B cell (primary cell): ENCODE data around the gene KCNN1. TPM values are rescaled to one million over a fixed set of nuclear protein-coding genes. Genes with fewer than 3 reads are reported as not detected.

Experiments used
- ATAC-seq: fragments of 200-7000 bp; cut with Tn5 transposase; one replicate; pipeline ENCODE4 v1.10.0; 2021; ENCODE audit warnings: low read depth, mild to moderate bottlenecking, moderate number of reproducible peaks, moderate library complexity
- CTCF ChIA-PET: fragments of 350-600 bp; sonication (Branson Sonifier 250); formaldehyde crosslinking; loops from one replicate; lab custom pipeline; 2021; ENCODE audit warnings: antibody characterized with exemption, inconsistent platforms; lab: Charles Lee
- POLR2A ChIA-PET: fragments of 350-600 bp; sonication (Branson Sonifier 250); formaldehyde crosslinking; loops from one replicate; lab custom pipeline; 2021; ENCODE audit warnings: antibody characterized with exemption; lab: Charles Lee
- DNase-seq: peaks from one replicate; pipeline ENCODE4 v3.0.0; 2013
- H2AFZ ChIP-seq: 2 replicates; pipeline ENCODE4 v1.6.1; 2012; ENCODE audit warnings: mild to moderate bottlenecking, low read depth, low read length; ENCODE audit not compliant: insufficient read depth, poor library complexity, severe bottlenecking
- H3K27ac ChIP-seq, 2 donors: 1 replicate in 1 of 2; 2 replicates in 1 of 2; pipeline ENCODE4 v1.5.1; 2012 to 2013; ENCODE audit warnings: low read length in 2 of 2, mild to moderate bottlenecking in 2 of 2, moderate library complexity in 1 of 2
- H3K27me3 ChIP-seq, 4 experiments: fragments of 200-600 bp in 1 of 4; sonication (generic) in 1 of 4; replicated peaks in 1 of 4; 1 replicate in 2 of 4; 2 replicates in 2 of 4; pipeline versions ENCODE4 v1.6.1 to v1.7.0; 2013 to 2016; ENCODE audit warnings: low read length in 3 of 4, mild to moderate bottlenecking in 2 of 4, mixed read lengths in 1 of 4, moderate library complexity in 1 of 4; ENCODE audit not compliant: insufficient read depth in 4 of 4, control insufficient read depth in 3 of 4; ENCODE audit errors: control extremely low read depth in 1 of 4
- H3K36me3 ChIP-seq, 2 experiments: replicated peaks in 1 of 2; 1 replicate in 1 of 2; 2 replicates in 1 of 2; pipeline versions ENCODE4 v1.6.1 to v1.7.1; 2013; ENCODE audit warnings: low read length in 1 of 2; ENCODE audit not compliant: insufficient read depth in 2 of 2, control insufficient read depth in 1 of 2; ENCODE audit errors: control extremely low read depth in 1 of 2, extremely low read depth in 1 of 2
- H3K4me1 ChIP-seq, 2 donors: fragments of 200-600 bp in 1 of 2; sonication (generic) in 1 of 2; 1 replicate in 1 of 2; 2 replicates in 1 of 2; pipeline versions ENCODE4 v1.5.1 to v1.6.1; 2013 to 2017; ENCODE audit warnings: low read length in 2 of 2; ENCODE audit not compliant: control insufficient read depth in 2 of 2, insufficient read depth in 2 of 2
- H3K4me2 ChIP-seq: replicated peaks from 2 replicates; pipeline ENCODE3; 2012; ENCODE audit warnings: mild to moderate bottlenecking, low read depth, low read length; ENCODE audit not compliant: poor library complexity, severe bottlenecking
- H3K4me3 ChIP-seq, 5 experiments: fragments of 200-600 bp in 1 of 5; sonication (generic) in 1 of 5; 1 replicate in 3 of 5; 2 replicates in 2 of 5; pipeline versions ENCODE4 v1.5.1 to v1.7.0; 2011 to 2016; ENCODE audit warnings: low read length in 4 of 5, mild to moderate bottlenecking in 4 of 5, low read depth in 2 of 5, control low read depth in 1 of 5, moderate library complexity in 1 of 5; ENCODE audit not compliant: insufficient read depth in 1 of 5; ENCODE audit errors: control extremely low read depth in 1 of 5, extremely low read depth in 1 of 5
- H3K79me2 ChIP-seq: fragments of 200-600 bp; sonication (generic); one replicate; pipeline ENCODE4 v1.6.0; 2016; ENCODE audit warnings: low read length; ENCODE audit not compliant: control insufficient read depth, insufficient read depth
- H3K9ac ChIP-seq: fragments of 200-600 bp; sonication (generic); 2 replicates; pipeline ENCODE4 v1.6.1; 2017; ENCODE audit warnings: mild to moderate bottlenecking, low read length, moderate library complexity
- H3K9me3 ChIP-seq, 3 donors: one replicate each; pipeline versions ENCODE4 v1.6.1 to v1.7.1; 2013; ENCODE audit warnings: low read length in 2 of 3; ENCODE audit not compliant: control insufficient read depth in 2 of 3, insufficient read depth in 1 of 3; ENCODE audit errors: control extremely low read depth in 1 of 3
- H4K20me1 ChIP-seq: 2 replicates; pipeline ENCODE4 v1.6.0; 2012; ENCODE audit warnings: mild to moderate bottlenecking, low read length; ENCODE audit not compliant: insufficient read depth, control insufficient read depth, poor library complexity, severe bottlenecking
- H3K27ac Mint-ChIP-seq: one replicate; pipeline ENCODE4 v1.8.0; 2021; ENCODE audit warnings: mixed read lengths
- H3K27me3 Mint-ChIP-seq: one replicate; pipeline ENCODE4 v1.8.0; 2021; ENCODE audit warnings: mixed read lengths
- H3K4me1 Mint-ChIP-seq: one replicate; pipeline ENCODE4 v1.8.0; 2021; ENCODE audit warnings: mixed read lengths
- H3K4me3 Mint-ChIP-seq: one replicate; pipeline ENCODE4 v1.8.0; 2021; ENCODE audit warnings: mixed read lengths
- H3K9me3 Mint-ChIP-seq: one replicate; pipeline ENCODE4 v1.8.0; 2022; ENCODE audit warnings: mixed read lengths; ENCODE audit not compliant: insufficient read depth
- CTCF ChIP-seq: fragments of 200-600 bp; IDR thresholded peaks from one replicate; pipeline ENCODE4 v1.8.0; 2022; ENCODE audit warnings: antibody characterized with exemption, mild to moderate bottlenecking
- EZH2 ChIP-seq: IDR thresholded peaks from 2 replicates; pipeline ENCODE4 v1.6.1; 2012; ENCODE audit warnings: borderline replicate concordance, low read depth, mild to moderate bottlenecking, moderate library complexity, low read length; ENCODE audit not compliant: insufficient read depth, poor library complexity, severe bottlenecking
- WGBS: methylation state at CpG from one replicate; pipeline ENCODE4 v1.1.5; 2013; ENCODE audit warnings: missing lambda C conversion rate; ENCODE audit not compliant: insufficient coverage; 5-methylcytosine and 5-hydroxymethylcytosine counted together
- intact Hi-C: fragments of 100-400 bp; cut with micrococcal nuclease; formaldehyde crosslinking; loops from one replicate; pipeline ENCODE4 v1.10.0; 2022
- polyA plus RNA-seq: library from polyadenylated mRNA; depleted of rRNA; stranded (reverse); fragments of >200 nt; gene quantifications from 2 replicates; pipeline ENCODE4 v1.2.3, GENCODE V29; 2012
- total RNA-seq, 2 donors: library from RNA; stranded (reverse); fragments of 120-200 nt in 1 of 2; gene quantifications; 1 replicate in 1 of 2; 2 replicates in 1 of 2; pipeline versions ENCODE4 v1.2.3 to v1.2.4, GENCODE V29; 2013 to 2022

KCNN1 gene
- total and polyA plus RNA-seq, 2 donors (not counting 1 experiment from before 2014, with no cell fraction given), result 0.04 TPM; not detected in 1

GRCh38 chr19:18000480-18000914 is 33.6 kb downstream of the KCNN1 start:
- H3K9ac ChIP-seq, result peak overlapping the region; percentile 89
- peak overlapping the region; percentile 6 for H2AFZ ChIP-seq
- no peaks in the 10 kb centered on the region for H3K27me3 ChIP-seq
- H3K9me3 ChIP-seq, result no peaks in the 10 kb centered on the region
- Mint-ChIP-seq H3K4me3 (peak overlapping the region; percentile 95), H3K4me1 (peaks cover 32% of the 10 kb centered on the region), H3K9me3 (no peaks in the 10 kb centered on the region), H3K27ac (peak overlapping the region; percentile 98), H3K27me3 (no peaks in the 10 kb centered on the region)
- intact Hi-C loops, result loop anchor here (2.0 kb wide), 3 partner anchors 68 to 250 kb away; partner anchors contain the start of genes CCDC124 and FCHO1
- peaks cover 7% of the 10 kb centered on the region for H4K20me1 ChIP-seq
- DNase-seq (no peak), ATAC-seq (no peak)
- peak overlapping the region; percentile 96 for H3K4me2 ChIP-seq
- ChIA-PET POLR2A (interaction anchor here (0.5 to 2.2 kb wide), 27 partner anchors 10 to 417 kb away, joined by 3 to 13 read pairs (median 4); partner anchors contain the start of genes CCDC124, JUND, RAB3A and RPL18A), CTCF (interaction anchor here (0.7 to 23.7 kb wide), 8 partner anchors 21 to 191 kb away, joined by 3 to 346 read pairs (median 8); partner anchors contain the start of genes CCDC124, MAST3 and RPL18A)
- peaks cover 22 to 39% of the 10 kb centered on the region in 2 donors for H3K4me1 ChIP-seq
- H3K4me3 ChIP-seq, result peak overlapping the region in 4 of 5 experiments; percentile 25 to 91 (median 66)
- H3K27ac ChIP-seq, result peak overlapping the region; percentile 97 to 99
- 8% methylated on average over 13 of the region's 17 CpGs for WGBS
- peaks cover 0 to 5% of the 10 kb centered on the region in 2 experiments for H3K36me3 ChIP-seq
- no peak for TF ChIP-seq CTCF
- TF ChIP-seq EZH2, result no peak
- peaks cover 21% of the 10 kb centered on the region for H3K79me2 ChIP-seq
